Heart left ventricle (tissue), 16 donors: ENCODE data around the gene HOXD10. TPM values are rescaled to one million over a fixed set of nuclear protein-coding genes. Genes with fewer than 3 reads are reported as not detected.

ENCODE experiments used
- ATAC-seq, 4 donors: fragments of 200-7000 bp; cut with Tn5 transposase; one replicate each; pipeline ENCODE4 v1.9.1; 2020 to 2022; ENCODE audit warnings: moderate library complexity in 4 of 4, mild to moderate bottlenecking in 3 of 4, moderate number of reproducible peaks in 1 of 4
- DNase-seq, 5 donors: peaks; one replicate each; pipeline ENCODE4 v3.0.0-alpha.2; 2020
- H3K27ac ChIP-seq, 12 donors: fragments of 200-600 bp; sonication (generic) in 4 of 12; one replicate each; pipeline versions ENCODE4 v1.5.0 to v1.8.0; 2016 to 2022; ENCODE audit warnings: mild to moderate bottlenecking in 2 of 12
- H3K27me3 ChIP-seq, 9 donors: fragments of 200-600 bp; sonication (generic) in 2 of 9; one replicate each; pipeline versions ENCODE4 v1.5.1 to v1.8.0; 2016 to 2022; ENCODE audit warnings: mild to moderate bottlenecking in 3 of 9
- H3K36me3 ChIP-seq, 9 donors: fragments of 200-600 bp; sonication (generic) in 2 of 9; one replicate each; pipeline versions ENCODE4 v1.5.0 to v1.8.0; 2018 to 2022; ENCODE audit warnings: mild to moderate bottlenecking in 2 of 9
- H3K4me1 ChIP-seq, 12 donors: fragments of 200-600 bp; sonication (generic) in 4 of 12; one replicate each; pipeline versions ENCODE4 v1.5.0 to v1.8.0; 2016 to 2022; ENCODE audit warnings: mild to moderate bottlenecking in 3 of 12
- H3K4me3 ChIP-seq, 12 donors: fragments of 200-600 bp; sonication (generic) in 4 of 12; one replicate each; pipeline versions ENCODE4 v1.5.0 to v1.8.0; 2017 to 2022; ENCODE audit warnings: mild to moderate bottlenecking in 9 of 12, moderate library complexity in 4 of 12
- H3K9me3 ChIP-seq, 12 donors: fragments of 200-600 bp; sonication (generic) in 4 of 12; one replicate each; pipeline versions ENCODE4 v1.5.0 to v1.8.0; 2016 to 2022; ENCODE audit warnings: mild to moderate bottlenecking in 1 of 12
- POLR2A ChIP-seq, 2 donors: fragments of 450-650 bp; IDR thresholded peaks; one replicate each; pipeline ENCODE4 v1.6.1; 2017; ENCODE audit warnings: antibody characterized with exemption in 2 of 2, mild to moderate bottlenecking in 2 of 2, moderate library complexity in 2 of 2
- WGBS, 4 donors: extraction: QIAGEN DNeasy Blood & Tissue Kit in 2 of 4; methylation state at CpG; one replicate each; pipeline versions ENCODE4 v1.1.5 to v1.1.7; 2013 to 2018; 5-methylcytosine and 5-hydroxymethylcytosine counted together
- intact Hi-C, 10 donors: fragments of 100-400 bp; cut with DNase I; formaldehyde crosslinking; loops; one replicate each; pipeline versions ENCODE4 v1.11.1 to v1.14.2; 2022
- microRNA counts, 2 donors: library from miRNA; unstranded; fragments of <30 nt; microRNA quantifications; one replicate each; lab custom pipeline; 2016
- microRNA-seq, 4 donors: library from miRNA; unstranded; fragments of <30 nt; microRNA quantifications; one replicate each; pipeline versions ENCODE4 to v1.2.0, GENCODE V29; 2017 to 2020
- polyA plus RNA-seq, 2 donors: library from polyadenylated mRNA; stranded (reverse); fragments of 200-250 nt; gene quantifications; one replicate each; pipeline ENCODE4 v1.2.3, GENCODE V29; 2013
- total RNA-seq, 9 donors: library from RNA; depleted of rRNA in 2 of 9; stranded (reverse); fragments of >200 nt in 2 of 9; fragmentation: NEBNext Ultra II Directional in 3 of 9; extraction: Animal tissue kit (Norgen Biotek cat#: 25700) in 3 of 9; gene quantifications; one replicate each; pipeline versions ENCODE4 v1.1.0 to v1.2.4, GENCODE V29; 2016 to 2023
- TF ChIP-seq, protein P1 (sequence below), 12 donors: fragments of 200-600 bp; sonication (generic) in 4 of 12; IDR thresholded peaks; one replicate each; pipeline versions ENCODE4 v1.5.0 to v1.8.0; 2018 to 2022; ENCODE audit warnings: antibody characterized with exemption in 12 of 12, mild to moderate bottlenecking in 5 of 12
- donor health status: ischemic (EF 13 %, LVEDD 7.1; RV severe dilation, severe dysfunction).
- donor health status: healthy with polysubstance abuse.
- donor health status: DM: no; HTN: yes; CAD: no.
- donor health status: DM: no; HTN: no; CAD: no.
- donor health status: ischemic (EF 25% LVEDD 6.9; RV normal size, moderate dysfunction).
- donor health status: ischemic (EF 25% LVEDD 5.7; RV mildly dilated, moderate dysfunction).
- donor health status: healthy.
- donor health status: DM: yes; HTN: yes; CAD: no.
- donor health status: ischemic (EF 35%, LVEDD 5.7; RV mildly dilated, moderate dysfunction).
- donor health status: nonischemic (EF 11% LVEDD 7.7; RV severe dilation, severe dysfunction).
- donor health status: DM: yes; HTN: yes; CAD: no.
- donor health status: PGD.
- donor health status: ischemic (EF 29% LVEDD 5.4; RV normal size, mild dysfunction).
- donor health status: nonischemic (EF 23%, LVEDD 6.1; RV moderate dilation, normal function).

The HOXD10 gene
- total and polyA plus RNA-seq, 11 donors = 0.03 to 0.43 TPM; not detected in 9

DNA sequence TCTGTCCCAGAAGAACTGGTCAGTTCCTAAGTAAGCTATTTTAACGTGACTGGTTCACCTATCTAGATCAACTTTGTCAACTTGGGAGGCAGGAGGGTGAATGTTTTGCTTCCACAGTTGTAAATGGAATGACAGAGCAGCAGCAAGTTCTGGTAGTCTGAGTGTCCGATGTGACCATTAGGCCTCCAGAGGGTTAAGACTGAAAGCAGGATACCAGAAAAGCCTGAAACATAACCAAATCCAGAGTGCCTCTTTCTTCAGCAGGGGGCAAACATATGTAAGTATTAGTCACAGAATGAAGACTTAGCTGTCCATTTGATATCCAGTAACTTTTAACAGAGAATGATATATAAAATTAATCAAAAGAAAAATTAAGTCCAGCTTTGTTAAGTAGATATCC, 49.7 kb downstream of the HOXD10 start:
- no peak for TF ChIP-seq POLR2A (IDR thresholded peaks at IDR 0.05)
- TF ChIP-seq, protein P1, sequence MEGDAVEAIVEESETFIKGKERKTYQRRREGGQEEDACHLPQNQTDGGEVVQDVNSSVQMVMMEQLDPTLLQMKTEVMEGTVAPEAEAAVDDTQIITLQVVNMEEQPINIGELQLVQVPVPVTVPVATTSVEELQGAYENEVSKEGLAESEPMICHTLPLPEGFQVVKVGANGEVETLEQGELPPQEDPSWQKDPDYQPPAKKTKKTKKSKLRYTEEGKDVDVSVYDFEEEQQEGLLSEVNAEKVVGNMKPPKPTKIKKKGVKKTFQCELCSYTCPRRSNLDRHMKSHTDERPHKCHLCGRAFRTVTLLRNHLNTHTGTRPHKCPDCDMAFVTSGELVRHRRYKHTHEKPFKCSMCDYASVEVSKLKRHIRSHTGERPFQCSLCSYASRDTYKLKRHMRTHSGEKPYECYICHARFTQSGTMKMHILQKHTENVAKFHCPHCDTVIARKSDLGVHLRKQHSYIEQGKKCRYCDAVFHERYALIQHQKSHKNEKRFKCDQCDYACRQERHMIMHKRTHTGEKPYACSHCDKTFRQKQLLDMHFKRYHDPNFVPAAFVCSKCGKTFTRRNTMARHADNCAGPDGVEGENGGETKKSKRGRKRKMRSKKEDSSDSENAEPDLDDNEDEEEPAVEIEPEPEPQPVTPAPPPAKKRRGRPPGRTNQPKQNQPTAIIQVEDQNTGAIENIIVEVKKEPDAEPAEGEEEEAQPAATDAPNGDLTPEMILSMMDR (IDR thresholded peaks at IDR 0.05) = no peak
- no peak overlapping the region for H3K4me3 ChIP-seq
- H3K9me3 ChIP-seq = no peaks in the 10 kb centered on the region
- H3K36me3 ChIP-seq = no peaks in the 10 kb centered on the region
- no peak for ATAC-seq
- WGBS, 4 donors = 38 to 59% (median 46%) methylated on average over 2 of the region's 2 CpGs
- H3K27ac ChIP-seq = no peak overlapping the region
- H3K4me1 ChIP-seq = peaks cover 0 to 10% (median under 1%) of the 10 kb centered on the region in 12 donors
- DNase-seq = no peak
- intact Hi-C loops = no loop called here
- H3K27me3 ChIP-seq = peaks cover 40 to 100% (median 93%) of the 10 kb centered on the region in 9 donors

DNA sequence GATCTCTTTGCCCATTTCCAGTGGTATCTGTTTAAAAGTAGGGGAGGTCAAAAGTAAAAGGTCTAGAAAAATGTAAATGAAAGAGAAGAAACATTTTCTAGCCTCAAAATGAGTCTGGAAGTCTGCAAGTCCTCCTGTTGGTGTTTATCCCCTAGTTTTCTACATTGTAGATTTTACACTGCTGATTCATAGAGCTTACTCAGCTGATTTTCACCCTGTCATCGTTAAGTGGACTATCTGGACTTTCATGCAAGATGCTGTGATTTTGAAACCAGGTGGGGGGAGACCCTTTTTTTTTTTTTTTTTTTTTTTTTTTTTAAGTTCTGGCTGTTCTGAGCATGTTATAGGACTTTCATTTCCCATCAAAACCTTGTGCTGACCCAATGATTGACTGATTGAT, 50.8 kb downstream of the HOXD10 start:
- Histone ChIP-seq H3K4me3 (no peak overlapping the region), H3K27me3 (peaks cover 41 to 100% (median 93%) of the 10 kb centered on the region in 9 donors), H3K27ac (no peak overlapping the region), H3K4me1 (peaks cover 0 to 20% (median 4%) of the 10 kb centered on the region in 12 donors), H3K36me3 (no peaks in the 10 kb centered on the region), H3K9me3 (no peaks in the 10 kb centered on the region)
- TF ChIP-seq POLR2A (IDR thresholded peaks at IDR 0.05) = no peak
- TF ChIP-seq, protein P1 (IDR thresholded peaks at IDR 0.05) = no peak
- ATAC-seq (no peak), DNase-seq (no peak)
- WGBS, 4 donors = 67 to 73% (median 70%) methylated on average over 1 of the region's 1 CpG
- intact Hi-C loops = no loop called here

DNA sequence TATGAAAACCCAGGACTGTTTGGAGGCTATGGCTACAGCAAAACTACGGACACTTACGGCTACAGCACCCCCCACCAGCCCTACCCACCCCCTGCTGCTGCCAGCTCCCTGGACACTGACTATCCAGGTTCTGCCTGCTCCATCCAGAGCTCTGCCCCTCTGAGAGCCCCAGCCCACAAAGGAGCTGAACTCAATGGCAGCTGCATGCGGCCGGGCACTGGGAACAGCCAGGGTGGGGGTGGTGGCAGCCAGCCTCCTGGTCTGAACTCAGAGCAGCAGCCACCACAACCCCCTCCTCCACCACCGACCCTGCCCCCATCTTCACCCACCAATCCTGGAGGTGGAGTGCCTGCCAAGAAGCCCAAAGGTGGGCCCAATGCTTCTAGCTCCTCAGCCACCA, 52.6 kb downstream of the HOXD10 start:
- TF ChIP-seq, protein P1 (IDR thresholded peaks at IDR 0.05) = no peak
- TF ChIP-seq POLR2A (IDR thresholded peaks at IDR 0.05) = no peak
- DNase-seq = no peak
- 77 to 94% (median 83%) methylated on average over 3 to 5 of the region's 5 CpGs for WGBS, 4 donors

More for the DNA sequence above, 52.6 kb downstream of the HOXD10 start:
- intact Hi-C loops = no loop called here
- Histone ChIP-seq H3K27me3 (peaks cover 53 to 100% (median 92%) of the 10 kb centered on the region in 9 donors), H3K27ac (no peak overlapping the region), H3K9me3 (no peaks in the 10 kb centered on the region), H3K4me1 (peaks cover 0 to 20% (median 4%) of the 10 kb centered on the region in 12 donors), H3K36me3 (no peaks in the 10 kb centered on the region), H3K4me3 (no peak overlapping the region)
- no peak for ATAC-seq

MicroRNA genes within 50 kb of the gene (microRNA counts, 767-probe panel; counts per million panel counts)
- 2,769 to 2,827 counts per million in 2 donors for microRNA hsa-miR-10b-5p (lab: Ali Mortazavi, UCI)

Small RNAs within 50 kb of the gene (microRNA-seq; reads per million reads assigned to microRNA genes)
- 1,353 to 4,799 (median 2,376) reads per million in 4 donors for gene MIR10B

Other genes starting within 250 kb of the HOXD10 start
- 10 to 100 TPM; 16.3 to 45.6 (median 33.5) TPM for gene LNPK, start 114.5 kb upstream of the HOXD10 start, total RNA-seq
- 1 to 10 TPM; 5.0 to 9.7 TPM for gene LNPK, start 114.5 kb upstream of the HOXD10 start, polyA plus RNA-seq
- gene EVX2, start 32.8 kb upstream of the HOXD10 start, total RNA-seq = under 1 TPM in 1 of 9 donors, not detected in 8; 0.06 TPM
- not detected for gene EVX2, start 32.8 kb upstream of the HOXD10 start, polyA plus RNA-seq
- gene HOXD13, start 24.1 kb upstream of the HOXD10 start, total RNA-seq = not detected
- gene HOXD13, start 24.1 kb upstream of the HOXD10 start, polyA plus RNA-seq = not detected
- gene HOXD12, start 17.0 kb upstream of the HOXD10 start, total RNA-seq = not detected
- not detected for gene HOXD12, start 17.0 kb upstream of the HOXD10 start, polyA plus RNA-seq
- gene HOXD11, start 9.5 kb upstream of the HOXD10 start, total RNA-seq = not detected
- gene HOXD11, start 9.5 kb upstream of the HOXD10 start, polyA plus RNA-seq = not detected
- under 1 TPM in 2 of 9 donors, not detected in 7; 0.40 to 0.43 TPM for gene HOXD9, start 5.9 kb downstream of the HOXD10 start, total RNA-seq
- gene HOXD9, start 5.9 kb downstream of the HOXD10 start, polyA plus RNA-seq = under 1 TPM in 1 of 2 donors, not detected in 1; 0.23 TPM
- gene HOXD8, start 12.9 kb downstream of the HOXD10 start, total RNA-seq = 1 to 10 TPM in 3 of 9 donors, under 1 TPM in 6; 0.37 to 1.8 (median 0.59) TPM
- under 1 TPM; 0.21 to 0.42 TPM for gene HOXD8, start 12.9 kb downstream of the HOXD10 start, polyA plus RNA-seq
- under 1 TPM in 7 of 9 donors, not detected in 2; 0.17 to 0.96 (median 0.42) TPM for gene HOXD4, start 34.8 kb downstream of the HOXD10 start, total RNA-seq
- under 1 TPM; 0.10 to 0.19 TPM for gene HOXD4, start 34.8 kb downstream of the HOXD10 start, polyA plus RNA-seq
- gene HOXD3, start 40.5 kb downstream of the HOXD10 start, total RNA-seq = 1 to 10 TPM in 2 of 9 donors, under 1 TPM in 7; 0.35 to 1.4 (median 0.56) TPM
- gene HOXD3, start 40.5 kb downstream of the HOXD10 start, polyA plus RNA-seq = under 1 TPM; 0.04 to 0.30 TPM
- gene HOXD1, start 71.9 kb downstream of the HOXD10 start, total RNA-seq = under 1 TPM in 4 of 9 donors, not detected in 5; 0.16 to 0.51 (median 0.24) TPM
- under 1 TPM in 1 of 2 donors, not detected in 1; 0.08 TPM for gene HOXD1, start 71.9 kb downstream of the HOXD10 start, polyA plus RNA-seq
- 10 to 100 TPM; 37.6 to 57.8 (median 43.2) TPM for gene MTX2, start 152.7 kb downstream of the HOXD10 start, total RNA-seq
- gene MTX2, start 152.7 kb downstream of the HOXD10 start, polyA plus RNA-seq = 10 to 100 TPM; 74.4 to 79.7 TPM